GM18508 (cell line): ENCODE results near the gene RASAL2.
"Not testable (repeated sequence)": the region's sequence is repeated elsewhere in the genome, so short reads cannot be mapped to it uniquely, and the experiment has no call there.

Source experiments
- ATAC-seq: cut with Tn5 transposase; IDR thresholded peaks from one replicate; pipeline ENCODE4 v1.9.1; 2021; ENCODE audit warnings: moderate number of reproducible peaks; ENCODE audit not compliant: insufficient read depth, unreplicated experiment

Gene RASAL2

DNA sequence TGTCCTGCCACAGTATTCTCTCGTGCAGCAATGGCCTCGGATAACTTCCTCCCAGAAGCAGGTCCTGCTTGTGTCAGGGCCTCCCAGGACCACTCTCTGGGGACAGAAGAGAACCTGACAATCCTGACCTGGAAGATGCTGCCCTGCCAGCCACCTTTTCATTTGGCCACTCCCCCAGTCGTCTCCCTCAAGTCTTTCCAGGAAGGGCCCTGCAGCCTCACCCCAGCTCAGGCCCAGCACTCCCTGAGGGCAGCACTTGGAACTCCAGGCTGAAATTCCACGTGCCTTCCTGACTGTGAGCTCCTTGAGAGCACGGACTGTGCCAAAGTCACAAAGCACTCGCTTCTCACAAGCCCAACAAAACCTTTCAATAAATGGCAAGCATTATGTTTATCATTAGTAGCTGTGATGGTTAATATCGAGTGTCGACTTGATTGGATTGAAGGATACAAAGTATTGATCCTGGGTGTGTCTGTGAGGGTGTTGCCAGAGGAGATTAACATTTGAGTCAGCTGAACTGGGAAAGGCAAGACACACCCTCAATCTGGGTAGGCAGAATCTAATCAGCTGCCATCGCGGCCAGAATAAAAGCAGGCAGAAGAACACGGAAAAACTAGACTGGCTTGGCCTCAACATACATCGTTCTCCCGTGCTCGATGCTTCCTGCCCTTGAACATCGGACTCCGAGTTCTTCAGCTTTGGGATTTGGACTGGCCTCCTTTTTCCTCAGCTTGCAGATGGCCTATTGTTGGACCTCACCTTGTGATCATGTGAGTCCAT is 405.2 kb downstream of the RASAL2 start:
- no peak for ATAC-seq

- no peak for ATAC-seq
Measured at GRCh38 chr1:178500091-178500770, 406.3 kb downstream of the RASAL2 start.

GRCh38 chr1:178500936-178501554 is 407.1 kb downstream of the RASAL2 start:
- ATAC-seq, result no peak

GRCh38 chr1:178501705-178502329 is 407.9 kb downstream of the RASAL2 start:
- ATAC-seq, result no peak

DNA sequence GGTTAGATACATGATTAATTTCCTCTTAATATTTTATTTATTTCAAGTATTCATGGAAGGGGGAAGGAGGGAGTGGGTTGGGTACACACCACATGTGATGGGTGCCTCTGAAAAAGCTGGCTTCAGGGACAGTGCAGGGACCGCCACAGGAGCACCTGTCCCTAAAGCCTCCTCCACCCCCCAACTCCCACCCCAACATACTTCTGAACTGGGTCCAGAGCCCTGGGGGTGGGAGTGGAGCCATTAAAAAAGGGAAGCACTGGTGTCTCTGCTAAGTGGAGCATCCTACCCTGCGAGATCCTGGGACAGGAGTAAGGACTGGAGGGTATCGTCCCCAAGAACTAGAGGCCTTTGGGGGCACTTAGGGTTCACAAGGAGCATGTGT is 408.4 kb downstream of the RASAL2 start:
- no peak for ATAC-seq

- no peak for ATAC-seq
Measured at GRCh38 chr1:178502856-178503255, 409.0 kb downstream of the RASAL2 start.

- ATAC-seq, result not testable (repeated sequence)
Measured at GRCh38 chr1:178503316-178503715, 409.4 kb downstream of the RASAL2 start.

- no peak for ATAC-seq
Measured at GRCh38 chr1:178503849-178504248, 409.9 kb downstream of the RASAL2 start.

DNA sequence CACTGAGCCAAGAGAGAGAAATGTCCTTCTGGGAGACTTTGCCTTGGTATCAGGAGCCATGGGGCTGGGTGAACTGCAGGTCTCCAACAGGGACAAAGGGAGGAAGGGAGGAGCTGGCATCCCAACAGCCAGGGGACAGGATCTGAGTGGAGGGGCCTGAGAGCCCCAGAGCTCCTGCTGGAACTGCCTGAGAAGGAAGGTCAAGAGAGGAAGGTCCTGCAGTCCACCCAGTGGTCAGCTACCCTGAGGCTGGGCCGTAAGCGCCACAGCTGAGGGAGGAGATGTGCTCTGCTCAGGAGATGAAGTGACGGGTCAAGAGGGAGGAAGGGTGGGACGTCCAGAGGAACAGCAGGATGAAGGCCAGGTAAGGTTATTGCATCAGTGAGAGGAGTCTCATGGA is 410.4 kb downstream of the RASAL2 start:
- ATAC-seq, result no peak

DNA sequence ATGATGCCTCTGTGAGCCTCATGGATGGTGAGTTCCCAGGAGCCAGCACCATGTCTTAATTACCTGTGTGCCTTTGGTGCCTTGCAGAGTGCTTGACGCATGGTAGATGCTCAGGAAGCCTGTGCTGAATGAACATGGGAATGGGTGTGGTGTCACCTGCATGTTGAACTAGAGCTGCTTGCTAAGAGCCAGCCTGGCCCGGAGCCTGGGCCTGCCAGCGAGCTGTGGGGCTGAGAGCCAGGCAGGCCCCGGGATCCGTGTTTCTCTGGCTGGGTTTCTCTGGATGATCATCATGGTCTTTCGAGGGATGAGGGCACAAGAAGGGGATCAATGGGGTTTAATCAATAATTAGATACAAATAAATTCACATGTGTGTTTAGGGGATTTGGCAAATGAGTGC is 412.3 kb downstream of the RASAL2 start:
- ATAC-seq, result no peak

DNA sequence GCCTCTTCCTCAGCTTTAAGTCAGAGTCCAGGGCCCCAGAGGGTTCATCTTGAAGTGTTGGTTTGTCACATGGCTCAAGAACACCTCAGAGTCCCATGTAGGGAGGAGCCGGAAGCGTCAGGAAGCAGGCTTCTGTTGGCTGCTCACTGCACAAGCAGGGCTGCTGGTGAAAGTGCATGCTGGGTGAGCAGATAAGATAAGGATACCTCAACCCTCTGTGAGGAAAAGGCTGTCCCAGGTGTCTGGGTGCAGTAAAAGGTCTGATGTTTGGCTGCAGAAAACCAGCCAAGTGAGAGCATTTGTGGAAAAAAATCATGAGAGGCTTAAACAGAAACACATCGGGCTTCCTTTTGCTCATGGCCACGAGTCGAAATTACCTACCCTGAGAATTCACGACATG is 412.8 kb downstream of the RASAL2 start:
- ATAC-seq, result no peak

DNA sequence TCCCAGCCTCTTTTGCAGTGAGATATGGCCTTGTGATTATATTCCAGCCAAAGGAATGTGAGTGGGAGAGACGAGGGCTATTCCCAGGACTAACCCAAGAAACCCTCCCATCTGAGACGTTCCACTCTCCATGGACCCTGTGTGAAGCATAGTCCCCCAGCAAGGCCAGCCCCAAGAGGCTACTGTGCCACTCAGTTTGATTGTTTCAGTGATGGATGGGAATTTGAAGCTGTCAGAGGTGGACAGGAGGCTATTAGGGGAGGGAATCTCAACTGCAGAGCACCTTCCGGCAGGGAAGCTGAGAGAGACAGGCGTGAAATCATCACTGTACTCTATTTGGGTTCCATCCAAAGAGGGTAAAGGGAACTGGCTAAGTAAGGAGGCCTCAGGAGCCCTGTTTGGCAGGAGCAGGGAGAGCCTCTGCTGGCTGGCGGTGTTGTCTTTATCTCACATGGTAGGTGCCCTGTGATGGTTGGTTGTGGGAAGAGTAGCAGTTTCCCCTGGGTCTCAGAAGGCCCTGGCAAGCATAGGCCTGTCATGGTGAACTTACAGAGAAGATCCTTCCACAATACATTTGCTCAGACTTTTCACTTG is 415.6 kb downstream of the RASAL2 start:
- ATAC-seq, result no peak

GRCh38 chr1:178510155-178510554 is 416.3 kb downstream of the RASAL2 start:
- ATAC-seq, result no peak

DNA sequence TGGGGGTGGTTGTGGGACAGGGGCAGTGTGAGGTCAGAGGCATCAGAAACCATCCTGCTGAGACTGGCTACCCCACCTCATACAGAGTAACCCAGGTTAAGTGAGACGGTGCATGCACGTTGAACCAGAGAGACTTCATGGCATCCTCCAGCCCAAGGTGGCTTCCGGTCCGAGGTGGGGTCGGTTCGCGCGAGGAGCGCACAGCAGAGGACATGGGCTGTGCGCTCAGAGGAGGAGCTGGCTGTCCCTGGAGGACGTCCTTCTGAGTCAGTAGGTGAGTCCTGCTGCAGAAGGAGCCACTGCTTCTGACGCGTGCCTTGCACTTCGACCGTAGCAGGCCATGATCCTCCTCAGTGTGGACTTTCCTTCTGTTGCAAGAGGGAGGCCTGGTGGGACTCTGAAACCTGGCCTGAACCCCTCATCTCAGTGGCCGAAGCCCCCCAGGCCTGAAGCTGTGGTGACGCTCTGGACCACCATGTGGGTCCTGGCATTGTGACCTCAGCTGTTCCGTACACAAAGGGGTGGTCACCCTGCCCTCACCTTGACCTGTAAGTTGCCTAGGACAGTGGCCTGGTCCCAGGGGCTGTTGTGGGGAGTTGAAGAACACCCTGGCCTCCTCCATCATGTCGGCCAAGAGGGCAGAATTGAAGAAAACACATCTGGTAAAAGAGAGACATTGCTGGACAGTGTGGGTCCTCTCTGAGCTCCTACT is 418.8 kb downstream of the RASAL2 start, which contains the start of gene TEX35:
TEX35 (plus strand) TSS at position 544 of the 712 bp plus-strand sequence; CDS start at position 624, 80 bp downstream.
- no peak for ATAC-seq

DNA sequence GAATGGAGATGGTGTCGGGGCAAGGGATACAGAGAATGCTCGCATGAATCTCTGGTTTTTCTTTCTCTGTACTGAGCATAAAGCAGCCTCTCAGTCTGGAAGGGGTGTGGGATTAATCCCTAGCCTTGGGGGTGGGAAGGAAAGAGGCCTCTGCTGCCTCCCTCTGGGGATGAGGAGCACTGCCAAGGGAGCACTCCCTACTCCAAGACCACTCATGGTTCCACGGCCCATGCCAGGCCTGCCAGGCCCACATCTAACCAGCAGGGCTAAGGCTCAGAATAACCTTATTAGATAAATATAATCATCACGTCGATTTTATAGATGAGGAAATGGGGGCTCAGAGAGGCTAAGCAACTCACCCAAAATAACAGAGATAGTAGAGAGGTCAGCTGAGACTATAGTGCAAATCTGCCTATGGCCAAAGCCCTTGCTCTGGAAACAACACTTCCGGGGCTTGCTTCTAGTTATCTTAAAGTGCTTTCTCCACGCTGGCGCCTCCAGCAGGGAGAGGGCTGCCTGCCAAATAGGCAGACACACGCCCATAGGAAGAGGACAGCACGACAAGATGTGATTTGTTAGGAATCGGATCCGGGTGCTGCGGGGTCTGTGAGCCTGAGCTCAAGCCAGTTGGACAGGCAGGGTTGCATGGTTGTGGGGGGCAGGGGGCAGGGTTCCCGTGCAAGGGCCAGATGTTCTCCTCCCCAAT is 419.5 kb downstream of the RASAL2 start:
- no peak for ATAC-seq

DNA sequence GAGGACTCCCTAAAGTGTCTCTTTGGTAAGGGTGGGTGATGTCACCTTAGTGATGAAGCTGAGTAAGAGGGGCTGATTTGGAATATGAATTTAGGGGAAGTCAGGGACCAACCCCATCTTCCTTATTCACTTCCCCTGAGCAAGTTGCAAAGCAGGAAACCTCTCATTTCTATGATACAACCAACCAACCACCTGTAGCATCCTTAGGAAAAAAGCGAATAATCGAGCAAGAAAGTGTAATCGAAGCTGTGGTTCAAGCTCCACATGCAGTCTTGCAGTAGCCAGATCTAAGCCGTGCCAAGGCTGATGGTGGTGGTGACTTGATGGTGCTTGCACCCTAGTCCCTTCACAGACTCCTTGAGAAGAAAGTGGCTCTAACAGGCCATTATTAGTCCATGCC is 422.2 kb downstream of the RASAL2 start:
- no peak for ATAC-seq

DNA sequence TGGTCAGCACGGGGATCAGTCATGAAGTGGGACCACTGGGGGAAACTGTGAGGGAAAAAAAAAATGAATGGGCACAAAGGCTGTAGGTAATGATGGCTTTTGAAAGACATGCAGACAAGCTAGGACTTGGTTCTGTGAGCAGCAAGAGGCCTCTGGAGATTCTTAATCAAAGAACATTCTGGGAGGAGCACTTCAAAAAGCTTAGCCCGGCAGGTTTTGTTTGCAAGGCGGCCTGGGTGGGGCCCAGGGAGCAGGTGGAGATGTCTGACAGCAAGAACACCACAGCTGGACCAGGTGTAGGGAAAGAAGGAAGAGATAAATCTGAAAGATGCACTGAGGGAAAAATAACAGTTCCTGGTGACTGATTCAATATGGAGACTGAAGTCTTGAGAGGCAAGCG is 425.0 kb downstream of the RASAL2 start:
- ATAC-seq, result no peak

- no peak for ATAC-seq
Measured at GRCh38 chr1:178520803-178521202, 426.9 kb downstream of the RASAL2 start.

GRCh38 chr1:178521241-178521640 is 427.3 kb downstream of the RASAL2 start:
- no peak for ATAC-seq
